Esophagus squamous epithelium (tissue), 5 donors: Measurements from ENCODE around the gene MAN2A1. TPM values are rescaled to one million over a fixed set of nuclear protein-coding genes. Genes with fewer than 3 reads are reported as not detected.
"Not testable (repeated sequence)": the region's sequence is repeated elsewhere in the genome, so short reads cannot be mapped to it uniquely, and the experiment has no call there.

ENCODE experiments used
- DNase-seq: peaks from one replicate; lab custom pipeline; 2025; lab: John Stamatoyannopoulos, UW
- H3K27ac ChIP-seq, 4 donors: fragments of 200-600 bp; sonication (generic); one replicate each; pipeline ENCODE4 v1.5.1; 2016 to 2019; ENCODE audit warnings: mild to moderate bottlenecking in 1 of 4
- H3K27me3 ChIP-seq, 4 donors: fragments of 200-600 bp; sonication (generic); 1 replicate in 3 of 4; 2 replicates in 1 of 4; pipeline versions ENCODE4 v1.5.1 to v1.6.0; 2017 to 2021; ENCODE audit warnings: antibody characterized with exemption in 1 of 4
- H3K36me3 ChIP-seq, 3 donors: fragments of 200-600 bp; sonication (generic); one replicate each; pipeline ENCODE4 v1.5.1; 2016 to 2019
- H3K4me1 ChIP-seq, 3 donors: fragments of 200-600 bp; sonication (generic); one replicate each; pipeline ENCODE4 v1.5.1; 2017 to 2019
- H3K4me3 ChIP-seq, 4 donors: fragments of 200-600 bp; sonication (generic); 1 replicate in 3 of 4; 2 replicates in 1 of 4; pipeline ENCODE4 v1.5.1; 2016 to 2019; ENCODE audit warnings: mild to moderate bottlenecking in 2 of 4, moderate library complexity in 1 of 4
- H3K9me3 ChIP-seq, 3 donors: fragments of 200-600 bp; sonication (generic); one replicate each; pipeline ENCODE4 v1.5.1; 2016 to 2019
- POLR2A ChIP-seq, 4 donors: fragments of 450-650 bp; IDR thresholded peaks; one replicate each; pipeline ENCODE4 v1.6.1; 2017; ENCODE audit warnings: antibody characterized with exemption in 4 of 4, mild to moderate bottlenecking in 4 of 4, moderate library complexity in 3 of 4
- WGBS, 2 donors: methylation state at CpG; one replicate each; pipeline ENCODE4 v1.1.5; 2018; 5-methylcytosine and 5-hydroxymethylcytosine counted together
- intact Hi-C: fragments of 100-400 bp; cut with DNase I; formaldehyde crosslinking; loops from one replicate; pipeline ENCODE4 v1.15.0; 2022
- total RNA-seq, 4 donors: library from RNA; depleted of rRNA; stranded (reverse); fragments of >200 nt; gene quantifications; one replicate each; pipeline ENCODE4 v1.1.0, GENCODE V29; 2016
- TF ChIP-seq, protein P1 (sequence below), 6 experiments: fragments of 450-650 bp in 4 of 6; fragments of 200-600 bp in 2 of 6; sonication (generic) in 2 of 6; IDR thresholded peaks; one replicate each; pipeline ENCODE4 v1.5.1; 2016 to 2019; ENCODE audit warnings: antibody characterized with exemption in 6 of 6, mild to moderate bottlenecking in 4 of 6, moderate library complexity in 4 of 6
- donor health status: DM: yes; HTN: yes; CAD: no.

Gene MAN2A1
- total RNA-seq, 4 donors from 2014 or later = 27.4 to 40.1 (median 37.4) TPM

DNA sequence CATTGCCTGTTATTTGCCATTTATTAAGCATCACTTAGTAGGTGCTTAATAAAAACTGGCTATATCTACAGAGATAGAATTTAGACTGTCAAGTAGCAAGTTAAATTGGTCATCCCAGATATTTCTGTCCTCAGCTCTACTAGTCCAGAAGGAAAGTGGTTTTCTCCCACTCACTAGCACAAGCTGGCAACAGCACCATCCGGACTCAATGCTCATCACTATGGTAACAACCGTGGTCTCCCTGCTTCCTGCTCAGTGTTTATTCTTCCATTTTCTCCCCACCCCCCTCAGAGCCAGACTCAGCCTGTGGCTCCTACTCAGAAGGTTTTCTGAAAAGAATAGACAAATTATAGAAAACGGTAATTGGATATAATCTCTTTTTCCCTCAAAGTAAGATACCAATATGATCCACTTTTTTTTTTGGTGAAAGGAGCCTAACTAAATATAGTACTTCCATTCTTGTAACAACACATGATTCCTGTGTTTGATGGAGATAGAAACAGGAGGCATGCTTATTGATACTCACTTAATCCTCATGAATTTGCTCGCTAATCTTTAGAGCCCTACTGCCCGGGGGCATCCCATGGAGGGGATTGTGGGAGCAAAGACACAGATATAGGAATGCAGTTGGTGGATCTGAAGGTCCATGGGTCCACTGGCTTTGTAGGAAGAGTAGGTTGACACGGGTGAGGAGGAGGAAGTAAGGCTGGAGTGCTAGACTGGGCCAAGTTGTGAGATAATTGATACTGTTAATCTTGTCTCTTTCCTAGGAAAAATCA is 191.4 kb downstream of the MAN2A1 start:
- intact Hi-C loops = no loop called here
- no peaks in the 10 kb centered on the region for H3K9me3 ChIP-seq
- no peak for DNase-seq
- H3K4me3 ChIP-seq = no peak overlapping the region
- WGBS, 2 donors = 67 to 69% methylated on average over 6 of the region's 6 CpGs
- H3K27me3 ChIP-seq = no peaks in the 10 kb centered on the region
- H3K4me1 ChIP-seq = peaks cover 0 to 10% (median 0%) of the 10 kb centered on the region in 3 donors
- TF ChIP-seq, protein P1, sequence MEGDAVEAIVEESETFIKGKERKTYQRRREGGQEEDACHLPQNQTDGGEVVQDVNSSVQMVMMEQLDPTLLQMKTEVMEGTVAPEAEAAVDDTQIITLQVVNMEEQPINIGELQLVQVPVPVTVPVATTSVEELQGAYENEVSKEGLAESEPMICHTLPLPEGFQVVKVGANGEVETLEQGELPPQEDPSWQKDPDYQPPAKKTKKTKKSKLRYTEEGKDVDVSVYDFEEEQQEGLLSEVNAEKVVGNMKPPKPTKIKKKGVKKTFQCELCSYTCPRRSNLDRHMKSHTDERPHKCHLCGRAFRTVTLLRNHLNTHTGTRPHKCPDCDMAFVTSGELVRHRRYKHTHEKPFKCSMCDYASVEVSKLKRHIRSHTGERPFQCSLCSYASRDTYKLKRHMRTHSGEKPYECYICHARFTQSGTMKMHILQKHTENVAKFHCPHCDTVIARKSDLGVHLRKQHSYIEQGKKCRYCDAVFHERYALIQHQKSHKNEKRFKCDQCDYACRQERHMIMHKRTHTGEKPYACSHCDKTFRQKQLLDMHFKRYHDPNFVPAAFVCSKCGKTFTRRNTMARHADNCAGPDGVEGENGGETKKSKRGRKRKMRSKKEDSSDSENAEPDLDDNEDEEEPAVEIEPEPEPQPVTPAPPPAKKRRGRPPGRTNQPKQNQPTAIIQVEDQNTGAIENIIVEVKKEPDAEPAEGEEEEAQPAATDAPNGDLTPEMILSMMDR (IDR thresholded peaks at IDR 0.05) = no peak
- no peak for TF ChIP-seq POLR2A (IDR thresholded peaks at IDR 0.05)
- H3K36me3 ChIP-seq = no peaks in the 10 kb centered on the region
- H3K27ac ChIP-seq = no peak overlapping the region

DNA sequence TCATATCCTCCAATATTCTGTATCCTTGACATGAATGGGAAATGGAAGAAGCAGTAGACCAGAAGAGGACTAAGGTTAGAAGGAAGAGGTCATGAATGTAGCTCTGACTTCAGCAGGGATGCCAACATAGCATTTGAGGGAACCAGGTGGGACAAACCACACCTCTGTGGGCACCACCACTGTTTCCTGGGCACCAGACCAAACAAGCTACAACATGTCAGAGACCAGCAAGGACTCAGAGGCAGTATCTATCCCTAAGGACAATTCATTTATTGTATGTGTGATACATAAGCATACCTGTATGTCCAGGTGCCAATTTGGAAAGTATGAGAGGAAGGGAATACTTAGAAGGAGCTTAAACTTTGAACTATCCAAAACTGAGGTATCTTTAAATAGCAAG is 192.8 kb downstream of the MAN2A1 start:
- Histone ChIP-seq H3K27ac (no peak overlapping the region), H3K9me3 (no peaks in the 10 kb centered on the region), H3K4me1 (peaks cover 0 to 4% (median 0%) of the 10 kb centered on the region in 3 donors), H3K27me3 (no peaks in the 10 kb centered on the region), H3K36me3 (no peaks in the 10 kb centered on the region), H3K4me3 (no peak overlapping the region)
- no peak for TF ChIP-seq POLR2A (IDR thresholded peaks at IDR 0.05)
- TF ChIP-seq, protein P1 (IDR thresholded peaks at IDR 0.05) = no peak
- intact Hi-C loops = no loop called here
- no peak for DNase-seq

DNA sequence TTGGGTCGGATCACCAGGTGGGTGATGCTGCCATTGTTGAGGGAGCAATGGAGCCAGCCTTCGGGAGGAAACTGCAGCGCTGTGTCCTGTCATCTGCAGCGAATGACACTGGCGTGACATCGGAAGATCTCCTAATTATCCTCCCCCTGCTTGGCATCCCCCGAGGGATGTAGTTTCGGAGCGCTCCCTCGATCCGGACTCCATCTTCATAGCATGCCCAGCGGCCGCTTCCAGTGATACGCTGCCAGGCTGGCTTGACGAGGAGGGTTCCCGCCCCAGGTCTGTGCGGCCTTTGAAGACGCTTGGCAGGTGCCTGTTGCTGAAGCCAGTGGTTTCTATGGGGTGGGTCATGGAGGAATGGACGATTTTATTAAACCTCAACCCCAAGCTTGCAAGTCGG is 194.9 kb downstream of the MAN2A1 start:
- WGBS, 2 donors = 92 to 96% methylated on average over 10 to 17 of the region's 20 CpGs
- no peaks in the 10 kb centered on the region for H3K9me3 ChIP-seq
- H3K4me3 ChIP-seq = no peak overlapping the region
- no peaks in the 10 kb centered on the region for H3K27me3 ChIP-seq
- no peak for DNase-seq
- H3K36me3 ChIP-seq = no peaks in the 10 kb centered on the region
- no peaks in the 10 kb centered on the region for H3K4me1 ChIP-seq
- intact Hi-C loops = no loop called here
- no peak overlapping the region for H3K27ac ChIP-seq
- TF ChIP-seq, protein P1 (IDR thresholded peaks at IDR 0.05) = no peak
- no peak for TF ChIP-seq POLR2A (IDR thresholded peaks at IDR 0.05)

DNA sequence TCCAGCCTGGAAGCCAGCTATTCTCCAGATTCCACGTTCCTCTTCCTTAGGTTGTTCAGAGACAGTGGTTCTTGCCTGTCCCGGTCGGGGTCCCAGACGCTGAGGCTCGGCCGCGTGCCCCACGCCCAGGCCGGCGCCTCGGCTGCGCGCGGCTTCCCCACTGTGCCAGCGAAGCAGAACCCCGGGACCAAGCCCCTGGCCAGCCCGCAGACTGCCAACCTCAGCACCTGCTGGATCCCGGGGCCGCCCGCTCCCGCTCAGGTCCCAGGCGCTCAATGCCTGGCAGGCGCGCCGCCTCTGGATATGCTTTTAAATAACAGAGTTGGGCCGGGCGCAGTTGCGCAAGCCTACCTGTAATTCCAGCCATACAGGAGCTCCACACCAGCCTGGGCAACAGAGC is 195.5 kb downstream of the MAN2A1 start:
- Histone ChIP-seq H3K4me3 (no peak overlapping the region), H3K9me3 (no peaks in the 10 kb centered on the region), H3K27ac (no peak overlapping the region), H3K36me3 (no peaks in the 10 kb centered on the region), H3K4me1 (no peaks in the 10 kb centered on the region), H3K27me3 (no peaks in the 10 kb centered on the region)
- intact Hi-C loops = no loop called here
- 91 to 100% methylated on average over 1 to 9 of the region's 28 CpGs for WGBS, 2 donors
- TF ChIP-seq POLR2A (IDR thresholded peaks at IDR 0.05) = no peak
- TF ChIP-seq, protein P1 (IDR thresholded peaks at IDR 0.05) = no peak
- no peak for DNase-seq

- H3K9me3 ChIP-seq = no peaks in the 10 kb centered on the region
- DNase-seq = no peak
- intact Hi-C loops = no loop called here
- no peaks in the 10 kb centered on the region for H3K27me3 ChIP-seq
- WGBS, 2 donors = 58 to 65% methylated on average over 1 of the region's 1 CpG
- H3K36me3 ChIP-seq = no peaks in the 10 kb centered on the region
- TF ChIP-seq, protein P1 (IDR thresholded peaks at IDR 0.05) = no peak
- TF ChIP-seq POLR2A (IDR thresholded peaks at IDR 0.05) = no peak
- no peak overlapping the region for H3K27ac ChIP-seq
- no peak overlapping the region for H3K4me3 ChIP-seq
- H3K4me1 ChIP-seq = no peaks in the 10 kb centered on the region
Measured at GRCh38 chr5:109888989-109889388, 199.3 kb downstream of the MAN2A1 start.

DNA sequence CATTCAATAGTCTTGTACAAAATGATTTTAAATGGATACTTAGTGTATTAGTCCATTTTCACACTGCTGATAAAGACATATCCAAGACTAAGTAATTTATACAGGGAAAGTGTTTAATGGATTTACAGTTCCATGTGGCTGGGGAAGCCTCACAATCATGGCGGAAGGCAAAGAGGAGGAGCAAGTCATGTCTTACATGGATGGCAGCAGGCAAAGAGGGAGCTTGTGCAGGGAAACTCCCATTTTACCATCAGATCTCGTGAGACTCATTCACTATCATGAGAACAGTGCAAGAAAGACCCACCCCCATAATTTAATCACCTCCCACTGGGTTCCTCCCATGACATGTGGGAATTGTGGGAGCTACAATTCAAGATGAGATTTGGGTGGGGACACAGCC is 203.5 kb downstream of the MAN2A1 start:
- H3K4me3 ChIP-seq, intact Hi-C loops, H3K4me1 ChIP-seq, H3K9me3 ChIP-seq, H3K27ac ChIP-seq, H3K36me3 ChIP-seq, DNase-seq, H3K27me3 ChIP-seq: not testable (repeated sequence)
- 80 to 81% methylated on average over 2 of the region's 2 CpGs for WGBS, 2 donors
